Stimulated activated CD8-positive, alpha-beta memory T cell treated with anti-CD3 and anti-CD28 coated beads, Interleukin-15, amount 100 ng/mL, for 48 hours (primary cell): ENCODE results near the gene TAF15.

Source experiments
- DNase-seq, 2 donors: peaks; one replicate each; pipeline ENCODE4 v3.0.0-alpha.2; 2020; ENCODE audit warnings: low read depth in 2 of 2

The TAF15 gene

DNA sequence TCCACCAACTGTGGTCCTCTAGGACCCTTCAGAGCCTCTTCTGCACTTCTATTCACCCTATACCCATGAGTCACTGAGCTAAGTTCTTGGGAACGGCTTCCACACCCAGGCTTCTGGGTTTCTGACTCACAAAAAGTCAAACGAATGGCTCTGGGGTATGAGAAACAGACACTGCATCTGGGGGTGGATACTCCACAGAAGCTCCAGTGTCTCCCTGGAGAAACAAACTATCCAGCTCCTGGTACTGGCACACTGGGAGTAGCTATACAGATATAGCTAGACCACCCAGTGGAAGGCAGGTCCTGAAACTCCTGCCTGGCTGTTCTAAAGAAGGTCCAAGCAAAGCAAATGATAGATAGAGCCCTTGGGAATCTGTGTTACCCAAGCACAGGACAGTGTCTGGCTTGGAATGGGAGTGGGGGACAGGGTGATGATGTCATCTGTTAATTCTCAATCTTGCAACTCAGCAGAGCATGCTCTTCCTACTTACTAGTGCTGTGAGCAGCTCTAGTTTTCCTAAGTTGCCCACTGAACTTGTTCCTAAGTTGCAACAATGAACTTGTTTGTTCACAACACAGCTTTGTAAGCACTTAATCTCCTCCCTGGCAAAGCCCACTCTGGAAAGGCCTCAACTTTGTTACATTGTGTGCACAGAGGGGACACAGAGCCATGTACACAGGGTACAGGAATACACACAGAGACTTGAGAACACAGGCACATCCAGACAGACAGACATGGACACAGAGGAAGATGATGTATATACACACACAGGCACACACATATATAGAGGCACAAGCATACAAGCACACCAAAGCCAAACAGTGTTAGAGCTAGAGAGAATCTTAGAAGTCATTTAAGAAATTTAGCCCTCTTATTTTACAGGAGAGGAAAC is 20.6 kb upstream of the TAF15 start:
- DNase-seq, result no peak

DNA sequence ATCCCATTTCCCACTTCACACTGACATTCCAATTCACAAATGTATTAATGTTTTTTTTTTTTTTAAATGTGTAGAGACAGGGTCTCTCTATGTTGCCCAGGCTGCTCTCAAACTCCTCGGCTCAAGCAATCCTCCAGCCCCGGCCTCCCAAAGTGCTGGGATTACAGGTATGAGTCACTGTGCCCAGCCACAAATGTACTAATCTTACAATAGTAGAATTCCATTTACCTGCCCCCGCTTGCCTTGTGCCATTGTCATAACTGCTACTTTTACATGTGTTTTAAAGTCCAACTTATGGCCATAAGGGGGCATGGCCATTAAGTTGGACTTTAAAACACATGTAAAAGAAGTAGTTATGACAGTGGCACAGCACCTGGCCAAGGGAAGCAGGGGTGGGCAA is 18.4 kb upstream of the TAF15 start:
- DNase-seq, result no peak

DNA sequence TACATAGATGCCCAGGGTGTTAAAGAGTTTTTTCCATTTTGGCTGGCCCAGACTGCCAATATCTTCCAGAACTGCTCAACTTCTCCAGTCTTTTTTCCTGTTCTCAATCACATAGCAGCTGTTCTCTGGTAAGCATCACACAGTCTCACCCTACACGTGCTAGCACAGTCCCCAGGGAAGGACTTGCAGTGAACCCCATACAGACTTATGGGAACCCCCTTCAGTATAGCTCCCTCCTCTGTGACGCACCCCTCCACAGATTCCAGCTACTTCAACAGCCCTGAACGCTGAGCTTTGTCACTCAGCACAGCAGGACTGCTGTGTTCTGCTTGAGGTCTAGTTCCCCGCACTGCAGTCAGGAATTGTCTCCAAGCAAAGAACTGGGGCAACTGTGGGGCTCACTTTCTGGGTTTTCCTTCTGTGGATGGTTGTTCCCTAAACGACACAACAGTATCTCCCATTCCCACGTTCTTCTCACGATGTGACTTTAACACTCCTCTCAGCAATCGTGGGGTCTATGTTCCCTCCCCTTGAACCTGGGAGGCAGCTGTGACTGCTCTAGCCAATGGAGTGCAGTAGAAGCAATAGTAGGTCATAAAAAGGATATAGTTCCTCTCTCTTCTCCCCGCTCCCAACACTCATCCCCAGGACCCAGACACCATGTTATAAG is 17.5 kb upstream of the TAF15 start:
- DNase-seq, result no peak

DNA sequence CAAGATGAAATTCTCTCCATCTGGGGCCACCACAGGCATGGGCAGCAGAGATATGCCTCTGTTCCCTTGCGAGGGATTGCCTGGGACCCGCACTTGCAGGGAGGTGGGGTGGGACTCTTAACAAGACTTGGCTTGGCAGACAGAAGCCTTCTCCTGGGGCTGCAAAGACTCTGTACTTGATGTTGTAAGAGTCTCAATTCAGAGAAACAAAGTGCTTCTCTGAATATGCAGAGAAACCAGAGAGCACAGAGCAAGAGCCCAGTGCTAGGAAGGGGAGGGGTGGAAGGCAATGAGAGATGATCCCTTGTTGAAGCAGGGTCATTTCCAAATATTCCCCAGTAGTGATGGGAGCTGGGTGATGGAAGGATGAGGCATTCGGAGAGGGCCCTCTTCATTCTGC is 16.0 kb upstream of the TAF15 start:
- DNase-seq, result no peak

DNA sequence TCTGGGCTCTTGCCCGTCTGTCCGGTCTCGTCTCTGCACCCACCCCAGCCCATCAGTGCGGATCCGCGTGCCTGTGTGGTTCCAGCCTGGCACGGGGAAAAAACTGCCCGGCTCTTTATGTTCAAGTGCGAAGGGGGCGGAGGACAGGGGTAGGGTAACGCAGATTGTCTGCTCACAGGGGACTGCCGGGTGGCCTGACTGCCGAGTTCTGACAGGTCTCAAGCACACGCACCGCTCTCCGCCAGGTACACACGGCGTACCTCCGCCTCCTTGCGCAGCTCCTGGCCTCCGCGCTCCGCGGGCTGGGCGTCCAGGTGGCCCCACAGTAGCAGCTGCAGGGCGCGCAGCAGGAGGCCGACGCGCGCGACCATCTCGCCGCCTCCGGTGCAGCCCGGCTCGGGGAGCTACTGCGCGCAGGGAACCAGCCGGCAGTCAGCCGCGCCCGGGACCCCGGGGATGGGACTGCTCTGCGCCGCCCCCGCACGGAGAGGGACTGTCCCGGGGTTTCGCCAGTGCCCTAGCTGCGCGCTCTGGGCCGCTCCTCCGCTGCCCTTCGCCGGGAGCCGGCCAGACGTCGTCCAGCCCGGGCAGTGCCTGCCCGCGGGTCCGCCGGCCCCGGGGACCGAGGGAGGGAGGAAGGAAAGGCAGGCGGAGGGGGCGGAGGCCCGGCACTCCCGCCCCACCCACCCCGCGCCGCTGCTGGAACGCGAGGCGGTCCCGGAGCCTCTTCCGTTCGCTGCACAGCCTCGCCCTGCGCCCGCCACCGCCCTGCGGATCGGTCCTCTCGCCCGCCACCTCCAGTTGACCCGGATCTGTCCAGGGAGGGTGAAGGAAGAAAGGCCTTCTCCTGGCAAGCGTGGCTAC is 14.0 kb upstream of the TAF15 start, which contains the start of gene MMP28:
MMP28 (minus strand) TSS at position 635 of the 864 bp plus-strand sequence; CDS start at position 371, 264 bp downstream.
- no peak for DNase-seq

DNA sequence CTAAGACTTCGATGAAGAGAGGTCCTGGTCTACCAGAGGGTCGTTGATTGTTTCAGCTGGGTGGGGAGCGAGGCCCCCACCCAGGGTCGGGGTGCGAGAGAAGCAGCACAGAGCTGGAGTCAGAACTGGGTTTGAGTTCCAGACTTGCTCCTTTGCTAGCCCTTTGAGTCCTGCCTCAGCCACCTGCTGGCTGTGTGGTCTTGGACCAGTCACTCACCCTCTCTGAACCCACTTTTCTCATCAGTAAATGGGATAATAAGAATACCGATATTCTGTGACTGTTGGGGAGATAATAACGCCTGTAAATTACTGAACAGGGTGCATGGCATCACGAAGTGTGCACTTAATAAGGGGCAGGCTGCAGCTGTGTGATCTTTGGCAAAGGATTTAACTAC is 13.4 kb upstream of the TAF15 start:
- no peak for DNase-seq

DNA sequence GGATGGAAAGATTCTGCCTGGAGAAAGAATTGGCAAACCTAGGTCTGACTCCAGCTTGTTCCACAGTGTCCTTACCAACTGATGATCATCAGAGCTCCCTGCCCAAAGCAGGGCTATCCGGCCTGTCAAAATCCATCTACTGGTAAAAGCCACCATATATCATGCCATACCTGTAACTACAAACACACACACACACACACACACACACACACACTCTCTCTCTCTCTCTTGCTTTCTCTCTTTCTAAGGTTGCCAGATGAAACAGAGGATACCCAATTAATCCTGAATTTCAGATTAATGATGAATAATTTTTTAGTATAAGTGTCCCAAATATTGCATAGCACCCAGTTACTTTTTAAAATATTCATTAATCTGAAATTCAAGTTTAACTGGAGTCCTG is 12.3 kb upstream of the TAF15 start:
- DNase-seq, result no peak

DNA sequence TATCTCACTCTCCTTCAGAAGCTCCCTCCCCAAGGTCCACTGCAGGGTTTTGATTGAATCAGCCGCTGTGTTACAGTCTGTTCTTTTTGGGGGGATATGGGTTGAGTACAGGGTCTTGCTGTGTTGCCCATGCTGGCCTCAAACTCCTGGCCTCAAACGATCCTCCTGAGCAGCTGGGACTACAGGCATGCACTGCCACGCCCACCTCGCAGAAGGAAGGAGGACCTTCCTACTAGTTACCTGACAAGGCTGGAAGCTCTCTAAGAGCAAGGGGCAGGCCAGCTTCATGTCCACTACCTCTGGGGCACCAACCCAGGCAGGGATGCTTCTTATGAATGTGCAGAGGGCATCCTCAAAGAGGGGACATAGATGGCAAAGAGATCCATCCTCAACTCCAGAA is 11.9 kb upstream of the TAF15 start:
- DNase-seq, result no peak

DNA sequence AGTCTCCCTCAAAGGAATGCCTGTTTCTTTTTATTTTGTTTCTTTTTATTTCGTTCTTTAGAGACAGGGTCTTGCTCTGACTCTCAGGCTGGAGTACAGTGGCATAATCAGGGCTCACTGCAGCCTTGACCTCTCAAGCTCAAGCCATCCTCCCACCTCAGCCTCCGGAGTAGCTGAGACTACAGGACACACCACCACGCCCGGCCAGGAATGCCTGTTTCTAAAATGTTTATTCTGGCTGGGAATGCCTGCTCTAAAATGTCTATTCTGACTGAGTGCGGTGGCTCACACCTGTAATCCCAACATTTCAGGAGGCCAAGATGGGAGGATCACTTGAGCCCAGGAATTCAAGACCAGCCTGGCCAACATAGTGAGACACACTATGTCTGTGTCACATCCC is 11.4 kb upstream of the TAF15 start:
- DNase-seq, result no peak

DNA sequence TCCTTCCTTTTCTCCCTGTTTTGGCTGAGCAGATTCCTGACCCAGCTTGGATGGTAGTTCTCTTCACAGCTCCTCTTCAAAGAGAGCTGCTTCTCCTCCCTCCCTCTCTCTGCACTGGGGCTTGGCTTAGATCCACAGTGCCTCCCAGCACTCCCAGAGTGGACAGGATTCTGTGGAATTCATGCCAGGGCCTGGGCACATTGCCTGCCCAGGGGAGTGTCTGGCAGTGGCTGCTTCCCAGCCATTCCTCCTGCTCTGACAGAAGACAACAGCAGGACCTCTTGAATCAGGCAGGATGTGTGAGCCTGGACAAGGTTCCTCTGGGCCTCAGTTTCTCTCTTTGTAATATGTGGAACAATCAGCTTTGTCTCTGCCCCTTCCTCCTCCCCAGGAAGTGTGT is 9.3 kb upstream of the TAF15 start:
- DNase-seq, result no peak

DNA sequence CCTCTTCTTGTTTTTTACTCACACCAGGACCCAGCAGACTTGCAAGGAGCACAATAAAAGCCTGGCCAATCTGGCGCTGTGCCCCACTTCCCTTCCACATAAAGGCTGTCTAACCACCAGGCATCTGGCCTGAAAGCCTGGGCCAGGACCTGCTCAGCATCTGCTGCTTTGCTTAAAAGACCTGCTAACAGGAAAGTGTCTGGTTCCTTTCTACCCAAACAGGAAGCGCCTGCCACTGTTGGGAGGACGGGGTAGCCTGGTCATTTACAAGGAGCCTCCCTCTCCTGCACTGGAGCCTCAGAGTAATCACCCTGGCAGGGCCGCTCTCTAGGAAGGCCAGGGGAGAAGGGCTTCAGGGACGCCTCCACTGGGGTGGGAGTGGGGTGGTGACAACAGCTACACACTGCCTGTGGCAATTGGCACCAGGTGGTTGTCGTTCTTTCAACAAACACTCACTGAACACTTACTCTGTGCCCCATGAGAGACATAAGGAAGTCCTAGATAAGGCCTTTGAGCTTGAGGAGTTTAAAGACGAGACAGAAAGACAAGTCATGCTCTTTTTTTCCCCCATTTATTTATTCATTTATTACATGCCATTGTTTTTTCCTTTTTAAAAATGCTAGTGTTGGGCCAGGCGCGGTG is 7.6 kb upstream of the TAF15 start:
- DNase-seq, result no peak

DNA sequence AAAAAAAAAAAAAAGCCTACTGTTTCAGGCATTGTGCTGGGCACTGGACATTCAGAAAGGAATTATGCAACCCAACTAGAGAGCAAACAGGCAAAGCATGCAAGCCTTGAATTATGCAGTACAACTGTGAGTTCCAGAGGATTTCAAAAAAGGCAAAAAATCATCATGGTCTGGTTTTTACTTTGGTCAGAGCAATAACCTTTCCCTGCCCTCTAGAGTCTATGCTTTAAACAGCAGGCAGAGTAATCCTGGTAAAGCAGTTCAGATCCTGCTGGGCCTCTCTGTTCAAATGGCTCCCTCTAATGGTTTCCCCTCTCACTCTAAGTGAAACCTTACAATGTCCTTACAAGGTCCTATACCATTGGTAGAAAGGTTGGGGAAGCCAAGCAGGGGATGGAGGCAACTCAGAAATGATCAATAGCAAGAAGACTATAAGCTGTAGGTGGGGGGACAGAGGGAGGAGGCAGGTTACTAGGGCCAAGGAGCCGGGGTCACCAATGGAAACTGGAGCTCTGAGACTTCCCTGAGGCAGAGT is 4.6 kb upstream of the TAF15 start:
- DNase-seq, result no peak

DNA sequence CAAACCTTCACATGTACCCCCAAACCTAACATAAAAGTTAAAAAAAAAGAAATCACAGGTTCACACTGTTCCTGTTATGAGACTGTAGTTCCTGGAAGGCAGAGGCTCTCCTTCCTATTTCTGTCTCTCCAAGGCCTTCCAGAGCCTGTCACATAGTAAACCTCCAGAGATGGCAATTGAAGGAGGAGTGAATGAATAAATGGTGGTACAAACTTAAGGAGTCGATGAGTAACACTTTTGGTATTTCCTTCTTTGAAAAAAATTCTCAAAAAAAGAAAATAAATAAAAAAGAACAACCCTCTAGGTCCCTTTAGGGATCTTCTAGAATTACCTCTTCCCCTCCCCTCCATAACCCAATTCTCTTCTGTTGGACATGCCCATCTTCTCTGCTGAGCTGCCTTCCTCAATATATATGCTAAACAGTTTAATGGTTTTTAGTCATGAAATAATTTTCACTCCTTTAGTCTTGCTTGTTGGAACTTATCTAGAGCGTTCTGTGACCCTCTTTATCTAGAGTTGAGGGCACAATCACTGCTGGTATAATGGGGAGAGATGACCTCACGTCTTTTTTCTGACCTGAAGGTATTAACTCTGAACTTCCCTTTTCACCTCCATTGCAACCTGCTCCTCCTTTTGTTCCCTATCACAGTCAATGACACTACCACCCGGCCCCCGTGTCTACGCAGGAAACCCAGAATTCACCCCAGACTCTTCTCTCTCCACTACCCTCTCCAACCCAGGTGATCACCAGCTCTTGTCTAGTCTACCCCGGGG is 1.7 kb upstream of the TAF15 start:
- no peak for DNase-seq

DNA sequence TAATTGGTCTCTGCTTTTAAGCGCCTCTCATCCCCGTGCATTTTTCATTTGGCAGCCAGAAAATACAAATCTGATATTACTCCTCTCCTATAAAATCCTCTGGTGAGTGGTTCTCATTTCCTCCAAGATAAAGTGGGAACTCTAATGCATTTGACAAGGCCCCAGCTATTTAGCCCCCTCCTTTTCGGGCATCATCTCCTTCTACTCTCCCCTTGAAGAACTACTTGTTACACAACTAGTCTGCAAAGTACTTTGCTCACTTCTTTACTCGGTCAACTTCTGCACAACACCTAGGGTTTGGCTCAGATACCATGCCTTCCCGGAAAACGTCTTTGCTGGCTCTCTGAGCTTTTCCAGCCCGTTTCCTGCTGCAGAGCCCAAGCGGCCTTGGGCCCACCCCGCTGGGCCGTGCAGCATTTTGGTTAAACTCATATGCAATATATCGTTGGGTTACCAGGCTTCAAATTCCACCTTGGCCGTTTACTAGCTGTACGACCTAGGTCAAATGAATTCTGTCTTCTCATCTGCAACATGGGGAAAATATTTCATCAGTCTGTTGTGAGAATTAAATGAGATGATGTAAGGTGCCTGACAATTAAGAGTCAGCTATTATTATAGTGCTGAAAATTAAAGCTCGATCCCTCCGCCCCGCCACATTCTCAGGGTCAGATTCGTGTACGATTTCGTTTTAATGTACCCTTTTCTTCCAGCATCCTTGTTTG is 883 bp upstream of the TAF15 start:
- DNase-seq, result no peak

DNA sequence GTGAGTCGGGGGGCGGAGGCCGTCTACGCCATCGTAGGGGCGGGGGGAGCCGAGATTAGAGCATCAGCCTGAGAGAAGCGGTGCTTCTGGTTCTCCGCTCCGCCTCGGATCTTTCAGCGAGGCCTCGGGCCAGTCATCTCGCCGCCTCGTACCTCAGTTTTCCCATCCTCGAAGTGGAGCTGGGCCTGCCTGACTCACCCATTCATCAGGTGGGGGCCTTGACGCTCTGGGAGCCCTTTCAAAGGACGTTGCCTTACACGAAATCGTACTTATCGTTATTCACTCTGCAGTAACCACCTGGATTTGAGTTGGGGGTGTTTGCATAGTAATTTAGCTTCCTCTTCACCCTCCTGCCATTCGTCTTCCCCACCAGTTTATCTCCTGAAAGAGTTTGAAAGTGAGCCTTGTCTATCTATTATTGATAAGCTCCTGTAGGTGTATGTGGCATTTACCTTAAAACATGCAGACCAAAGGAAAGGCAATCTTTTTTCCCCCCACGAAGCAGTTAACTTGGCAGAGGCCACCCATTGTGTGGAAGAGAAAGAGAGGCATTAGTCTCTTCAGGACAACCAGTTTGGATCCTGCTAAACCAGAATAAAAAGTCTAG is 674 bp downstream of the TAF15 start:
- no peak for DNase-seq

DNA sequence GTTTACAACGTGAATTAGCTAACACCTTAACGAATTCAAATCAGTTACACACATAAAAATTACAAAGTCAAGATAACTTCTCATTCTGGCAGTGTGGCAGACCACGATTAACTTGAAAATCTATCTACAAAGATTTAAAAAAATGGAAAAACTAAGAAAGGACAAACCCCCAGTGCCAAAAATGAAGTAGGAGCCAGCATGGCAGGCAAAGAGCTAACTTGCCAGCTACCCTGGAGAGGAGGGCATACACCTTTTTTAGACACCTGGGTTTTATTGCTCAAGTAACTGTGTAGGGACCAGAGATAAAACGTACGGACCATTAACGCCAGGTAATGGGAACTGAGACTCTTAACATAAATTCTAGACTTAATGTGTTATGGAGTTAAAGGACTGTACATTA is 2.5 kb downstream of the TAF15 start:
- no peak for DNase-seq

DNA sequence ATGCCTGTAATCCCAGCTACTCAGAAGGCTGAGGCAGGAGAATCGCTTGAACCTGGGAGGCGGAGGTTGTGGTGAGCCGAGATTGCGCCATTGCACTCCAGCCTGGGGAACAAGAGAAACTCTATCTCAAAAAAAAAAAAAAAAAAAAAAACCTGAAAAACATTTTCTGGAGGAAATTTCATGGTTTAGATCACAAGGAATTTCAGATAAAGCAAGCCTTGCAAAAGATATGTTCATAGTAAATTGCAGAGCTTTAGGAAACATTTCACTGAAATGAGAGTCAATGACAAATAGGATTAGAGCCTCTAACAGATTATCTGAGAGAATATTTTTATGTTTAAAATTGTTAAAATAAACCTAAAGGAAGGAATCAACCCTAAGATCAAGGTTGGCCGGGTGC is 3.2 kb downstream of the TAF15 start:
- no peak for DNase-seq

DNA sequence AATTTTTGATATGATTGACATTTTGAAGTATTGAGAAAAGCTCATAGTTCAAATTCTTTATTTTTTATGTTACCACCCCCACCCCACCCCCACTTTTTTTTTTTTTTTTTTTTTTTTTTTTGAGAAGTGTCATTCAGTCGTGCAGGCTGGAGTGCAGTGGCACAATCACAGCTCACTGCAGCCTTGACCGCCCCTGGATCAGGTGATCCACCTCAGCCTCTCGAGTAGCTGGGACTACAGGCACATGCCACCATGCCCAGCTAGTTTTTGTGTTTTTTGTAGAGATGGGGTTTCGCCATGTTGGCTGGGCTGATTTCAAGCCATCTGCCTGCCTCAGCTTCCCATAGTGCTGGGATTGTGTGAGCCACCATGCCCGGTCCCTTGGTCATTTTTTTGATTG is 7.4 kb downstream of the TAF15 start:
- DNase-seq, result no peak

DNA sequence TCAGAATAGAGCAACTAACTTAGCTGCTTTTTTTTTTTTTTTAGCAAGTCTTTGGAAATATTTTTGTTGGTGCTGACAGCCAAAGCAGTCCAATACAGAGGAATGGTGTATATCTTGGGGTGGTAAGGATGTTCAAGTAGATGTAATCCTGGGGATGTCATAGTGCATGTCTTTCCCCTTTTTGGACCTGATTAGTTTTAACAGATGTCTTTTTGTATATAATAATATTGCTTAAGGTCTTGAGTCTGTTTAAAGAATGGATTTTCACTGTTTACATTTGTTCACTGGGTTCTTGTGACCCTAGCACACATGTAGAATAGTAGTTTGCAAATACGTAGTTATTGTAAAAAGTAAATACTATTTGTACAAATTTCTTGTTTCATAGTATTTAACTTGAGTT is 7.9 kb downstream of the TAF15 start:
- no peak for DNase-seq

DNA sequence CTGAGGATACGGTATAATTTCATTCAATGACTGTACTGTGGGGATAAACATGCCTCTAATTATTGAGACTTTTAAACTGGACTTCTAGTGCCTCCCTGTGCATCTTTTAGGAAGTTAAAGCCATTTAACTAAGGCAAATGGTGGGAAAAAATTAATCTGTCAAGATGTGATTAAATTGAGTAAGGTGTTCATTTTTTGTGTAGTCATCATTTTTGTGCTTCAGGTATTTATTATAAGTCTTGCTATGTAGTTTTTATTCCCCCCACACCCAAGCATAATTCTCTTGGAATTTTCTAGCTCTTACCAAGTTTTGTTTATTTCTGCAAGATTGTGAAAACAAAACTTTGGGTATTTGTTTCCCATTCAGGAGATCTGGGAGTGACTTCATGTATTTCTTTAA is 10.2 kb downstream of the TAF15 start:
- DNase-seq, result no peak
